22Rv1 (cell line): ENCODE results near the gene SH3BP4.

Source experiments
- H3K27ac ChIP-seq: fragments of 450-650 bp; 2 replicates; pipeline ENCODE4 v1.5.1; 2017
- ZFX ChIP-seq: fragments of 450-650 bp; IDR thresholded peaks from 2 replicates; pipeline ENCODE4 v1.6.1; 2017; ENCODE audit warnings: antibody characterized with exemption, borderline replicate concordance
- TF ChIP-seq, protein P1 (sequence below): fragments of 450-650 bp; IDR thresholded peaks from 2 replicates; pipeline ENCODE4 v1.5.1; 2017; ENCODE audit warnings: mild to moderate bottlenecking

Gene SH3BP4

DNA sequence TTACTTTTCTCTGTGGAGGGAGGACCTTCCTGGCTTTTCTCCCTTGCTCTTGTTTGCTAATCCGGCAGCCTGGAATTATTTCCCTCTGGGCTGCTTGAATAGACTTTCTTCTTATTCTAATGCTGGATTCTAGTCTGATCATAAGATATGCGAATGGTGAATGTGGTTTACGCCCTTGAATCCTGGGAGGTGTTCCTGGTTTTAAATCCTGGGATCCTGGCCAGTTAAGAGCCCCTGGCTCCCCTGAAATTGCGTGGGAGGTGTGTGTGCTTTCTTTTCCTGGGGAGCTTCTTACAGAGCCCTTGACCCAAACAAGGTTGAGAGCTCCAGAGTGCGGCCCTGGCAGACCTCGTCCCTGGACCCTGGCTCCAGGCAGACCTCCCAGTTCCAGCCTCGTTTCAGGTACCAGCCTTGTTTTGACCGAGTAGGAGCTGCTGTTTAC is 2.8 kb downstream of the SH3BP4 start:
- no peak overlapping the region for H3K27ac ChIP-seq
- TF ChIP-seq ZFX, result no peak
- TF ChIP-seq, protein P1, sequence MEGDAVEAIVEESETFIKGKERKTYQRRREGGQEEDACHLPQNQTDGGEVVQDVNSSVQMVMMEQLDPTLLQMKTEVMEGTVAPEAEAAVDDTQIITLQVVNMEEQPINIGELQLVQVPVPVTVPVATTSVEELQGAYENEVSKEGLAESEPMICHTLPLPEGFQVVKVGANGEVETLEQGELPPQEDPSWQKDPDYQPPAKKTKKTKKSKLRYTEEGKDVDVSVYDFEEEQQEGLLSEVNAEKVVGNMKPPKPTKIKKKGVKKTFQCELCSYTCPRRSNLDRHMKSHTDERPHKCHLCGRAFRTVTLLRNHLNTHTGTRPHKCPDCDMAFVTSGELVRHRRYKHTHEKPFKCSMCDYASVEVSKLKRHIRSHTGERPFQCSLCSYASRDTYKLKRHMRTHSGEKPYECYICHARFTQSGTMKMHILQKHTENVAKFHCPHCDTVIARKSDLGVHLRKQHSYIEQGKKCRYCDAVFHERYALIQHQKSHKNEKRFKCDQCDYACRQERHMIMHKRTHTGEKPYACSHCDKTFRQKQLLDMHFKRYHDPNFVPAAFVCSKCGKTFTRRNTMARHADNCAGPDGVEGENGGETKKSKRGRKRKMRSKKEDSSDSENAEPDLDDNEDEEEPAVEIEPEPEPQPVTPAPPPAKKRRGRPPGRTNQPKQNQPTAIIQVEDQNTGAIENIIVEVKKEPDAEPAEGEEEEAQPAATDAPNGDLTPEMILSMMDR, result no peak

DNA sequence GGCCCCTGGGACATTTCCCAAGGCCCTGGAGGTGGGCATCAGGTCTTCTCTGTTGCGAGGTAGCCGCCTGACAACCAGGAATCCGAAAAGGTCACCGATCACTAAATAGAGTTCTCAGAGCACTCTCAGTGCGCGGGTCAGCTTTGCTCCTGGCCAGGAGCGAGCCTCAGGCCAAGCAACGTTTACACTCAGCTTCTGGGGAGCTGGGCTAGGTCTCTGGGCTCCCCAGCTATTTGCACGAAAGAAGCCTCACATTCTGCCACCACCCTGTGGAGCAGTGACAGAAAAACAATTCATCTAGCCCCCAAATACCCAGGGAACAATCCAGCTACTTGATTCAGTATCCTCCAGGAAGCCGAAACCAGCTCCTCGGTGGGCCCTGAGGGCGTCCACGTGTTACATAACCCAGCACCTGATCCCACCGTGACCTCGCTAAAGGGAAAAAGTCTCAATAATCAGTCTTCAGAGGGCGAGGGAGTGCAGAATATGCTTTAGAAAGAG is 3.3 kb downstream of the SH3BP4 start:
- H3K27ac ChIP-seq, result no peak overlapping the region
- no peak for TF ChIP-seq ZFX

DNA sequence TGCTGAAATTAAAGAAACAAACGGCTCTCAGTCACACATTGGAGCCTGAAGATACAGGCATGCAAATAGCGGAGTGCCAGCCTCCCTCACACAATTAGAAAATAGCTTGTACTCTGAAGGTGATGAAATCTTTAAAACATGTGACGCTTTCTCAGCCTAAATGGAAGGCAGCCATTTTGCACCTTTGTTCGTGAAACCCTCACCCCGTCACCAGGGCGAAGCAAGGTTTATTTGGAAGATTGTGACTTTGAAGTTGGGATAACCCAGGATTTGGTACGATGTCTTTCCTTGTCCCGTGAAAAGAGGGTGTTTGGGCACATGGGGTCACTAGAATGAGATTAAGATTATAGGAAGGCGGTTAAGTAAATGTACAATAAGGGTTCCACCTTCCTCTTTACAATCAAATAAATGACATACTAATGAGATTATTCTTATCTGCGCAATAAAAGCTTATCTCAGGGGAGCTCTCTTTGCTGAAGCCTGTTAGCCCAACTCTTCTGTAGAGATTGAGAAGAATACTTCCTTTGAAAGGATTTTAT is 4.2 kb downstream of the SH3BP4 start:
- H3K27ac ChIP-seq, result no peak overlapping the region
- no peak for TF ChIP-seq ZFX
- TF ChIP-seq, protein P1, result no peak

DNA sequence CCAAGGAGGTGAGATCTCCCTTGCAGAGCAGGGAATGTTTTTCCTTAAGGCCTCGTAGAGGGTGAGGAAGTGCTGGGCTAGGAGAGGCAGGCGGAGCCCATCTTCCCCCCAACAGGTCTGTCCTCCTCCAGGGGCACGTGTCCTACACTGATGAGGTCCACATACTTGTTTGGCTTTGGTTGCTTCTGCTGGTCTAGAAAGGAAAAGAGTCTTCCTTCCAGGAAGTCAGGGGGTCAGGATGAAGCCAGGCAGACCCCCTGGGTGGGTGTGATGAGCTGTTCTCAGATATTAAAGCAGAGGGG is 6.0 kb downstream of the SH3BP4 start:
- TF ChIP-seq, protein P1, result no peak
- TF ChIP-seq ZFX, result no peak
- H3K27ac ChIP-seq, result no peak overlapping the region

DNA sequence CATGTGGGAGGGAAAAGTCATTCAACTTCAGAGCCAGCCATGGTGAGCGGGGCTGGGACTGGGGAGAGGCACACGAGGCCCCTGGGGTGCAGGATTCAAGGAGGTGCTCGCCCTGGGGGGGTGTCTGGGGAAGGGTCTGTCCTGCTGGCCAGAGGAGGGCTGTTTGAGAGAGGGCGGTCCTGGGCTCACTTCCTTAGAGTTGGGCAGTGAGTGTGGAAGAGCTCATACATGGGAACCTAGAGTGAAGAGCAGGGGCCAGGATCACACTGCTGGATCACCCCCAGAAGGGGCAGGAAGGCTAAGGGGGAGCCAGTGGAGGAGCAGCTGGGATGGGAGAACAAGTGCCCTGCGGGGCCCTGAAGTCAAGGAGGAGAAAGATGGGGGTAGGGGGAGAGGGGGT is 6.5 kb downstream of the SH3BP4 start:
- no peak for TF ChIP-seq ZFX
- H3K27ac ChIP-seq, result no peak overlapping the region

DNA sequence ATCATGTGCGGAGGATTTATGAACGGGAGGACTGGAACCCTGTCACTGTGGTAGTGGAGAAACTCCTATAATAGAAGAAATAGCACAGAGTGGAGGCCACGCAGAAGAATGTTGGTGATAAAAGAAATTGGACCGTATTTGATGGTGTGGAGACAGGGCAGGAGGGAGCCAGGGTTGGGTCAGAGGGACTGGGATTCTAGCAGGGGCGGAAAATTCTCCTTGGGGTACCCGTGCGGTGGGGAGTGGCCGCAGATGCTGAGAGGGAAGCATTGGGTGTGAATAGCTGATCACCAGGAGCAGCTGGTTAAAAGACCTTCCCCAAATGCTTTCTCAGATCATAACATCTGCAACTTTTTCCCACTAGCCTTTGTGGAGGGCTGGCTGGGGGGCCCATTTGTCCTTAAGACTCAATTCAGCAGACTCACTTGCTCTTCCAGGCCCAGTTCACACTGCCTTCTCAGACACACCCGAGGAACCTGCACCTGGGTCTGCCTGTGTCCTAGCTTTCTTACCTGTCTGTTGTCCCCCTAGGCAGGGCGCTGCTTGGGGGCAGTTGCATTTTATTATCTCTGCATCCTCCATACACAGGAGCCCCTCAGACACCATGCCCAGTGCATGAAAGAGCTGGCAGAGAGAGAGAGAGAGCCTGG is 7.1 kb downstream of the SH3BP4 start:
- TF ChIP-seq, protein P1, result no peak
- TF ChIP-seq ZFX, result no peak
- no peak overlapping the region for H3K27ac ChIP-seq

DNA sequence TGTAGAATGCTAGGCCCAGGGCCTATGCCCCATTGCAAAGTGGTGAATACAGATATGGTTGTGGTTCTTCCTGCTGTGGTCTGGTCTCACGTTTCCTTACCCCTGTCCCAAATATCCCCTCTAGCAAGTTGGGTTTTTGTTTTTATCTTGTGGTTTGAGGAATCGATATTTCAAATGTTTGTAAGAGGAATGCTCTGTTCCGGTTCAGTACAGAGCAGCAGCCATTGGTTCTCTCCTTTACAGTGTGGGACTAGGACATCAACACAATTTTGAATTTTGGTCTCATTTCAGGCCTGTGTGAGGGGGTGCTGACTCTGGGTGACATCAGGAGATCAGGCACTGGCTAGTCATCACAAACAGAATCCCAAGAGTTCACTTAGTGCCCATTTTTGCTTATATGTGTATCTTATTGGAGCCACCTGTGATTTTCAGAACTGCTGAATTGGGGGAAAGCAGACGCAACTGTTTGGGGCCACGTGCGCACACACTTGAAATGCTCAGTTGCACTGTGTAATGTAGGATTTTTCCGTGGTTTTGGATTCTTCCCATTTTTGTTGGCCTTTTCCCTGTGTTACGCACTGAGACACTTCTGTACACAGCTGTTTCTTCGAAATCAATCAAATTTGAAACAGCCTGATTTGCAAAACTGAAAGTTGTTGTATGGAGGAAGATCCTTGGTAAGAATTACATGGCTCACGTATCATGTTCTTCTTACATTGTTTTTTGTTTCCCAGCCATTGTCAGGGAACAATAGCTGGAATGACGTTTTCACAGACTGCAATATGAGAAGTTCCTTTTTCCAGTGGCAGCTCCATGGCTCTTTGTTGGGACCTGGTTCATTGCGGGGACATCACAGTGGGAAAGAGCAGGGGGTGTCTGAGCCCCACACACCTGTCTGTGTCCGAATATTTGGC is 8.6 kb downstream of the SH3BP4 start:
- no peak overlapping the region for H3K27ac ChIP-seq
- TF ChIP-seq ZFX, result no peak
- TF ChIP-seq, protein P1, result no peak

DNA sequence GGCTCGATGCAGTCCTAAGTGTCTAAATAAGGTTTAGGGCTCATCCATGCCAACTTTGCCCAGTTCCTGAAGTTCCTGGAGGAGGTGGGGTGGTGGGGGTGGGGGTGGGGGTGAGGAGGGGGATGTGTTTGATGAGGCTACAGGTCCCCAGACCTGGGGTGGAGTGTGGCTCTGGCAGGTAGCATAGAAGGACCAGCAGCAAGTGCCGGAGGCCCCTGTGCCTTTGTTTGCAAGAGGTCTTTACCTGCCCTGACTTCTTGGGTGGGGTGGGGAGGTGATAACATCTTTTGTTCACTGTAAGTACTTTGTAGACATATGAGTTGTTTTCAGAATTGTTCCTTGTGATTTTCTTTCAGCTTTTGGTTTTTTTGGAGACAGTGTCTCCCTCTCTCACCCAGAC is 10.0 kb downstream of the SH3BP4 start:
- TF ChIP-seq, protein P1, result no peak
- TF ChIP-seq ZFX, result no peak
- no peak overlapping the region for H3K27ac ChIP-seq
